Endothelial cell of umbilical vein (primary cell): ENCODE data around the gene ROBO2. TPM values are rescaled to one million over a fixed set of nuclear protein-coding genes. Genes with fewer than 3 reads are reported as not detected.

Experiments used
- BruUV-seq: library from RNA; stranded (reverse); fragments of 400-500 nt; replicated peaks from 2 replicates; lab custom pipeline; 2021; lab: Mats Ljungman, UMichigan
- CTCF ChIA-PET: fragments of 300-600, 350-600 bp; sonication (Branson Sonifier 250); formaldehyde crosslinking; loops from one replicate; lab custom pipeline; 2021; ENCODE audit warnings: antibody characterized with exemption, inconsistent platforms; lab: Charles Lee
- POLR2A ChIA-PET: fragments of 300-600, 350-600 bp; sonication (Branson Sonifier 250); formaldehyde crosslinking; loops from one replicate; lab custom pipeline; 2021; ENCODE audit warnings: antibody characterized with exemption, inconsistent platforms; lab: Charles Lee
- DNase-seq: peaks from one replicate; pipeline ENCODE4 v3.0.0-alpha.2; 2011; ENCODE audit warnings: low read depth, low spot score
- FAIRE-seq: peaks from 2 replicates; lab custom pipeline; 2011; peaks lifted over from hg19 to GRCh38; lab: Jason Lieb, UNC
- H2AFZ ChIP-seq: 2 replicates; pipeline ENCODE4 v1.6.0; 2012; ENCODE audit warnings: low read depth, low read length, control low read depth, inconsistent platforms
- H3K27ac ChIP-seq: 2 replicates; pipeline ENCODE4 v1.5.1; 2011; ENCODE audit warnings: low read depth, mild to moderate bottlenecking, control low read depth, low read length, moderate library complexity; ENCODE audit not compliant: insufficient read depth
- H3K27me3 ChIP-seq, 2 experiments: 2 replicates each; pipeline versions ENCODE4 v1.6.0 to v1.6.1; 2011; ENCODE audit warnings: low read length in 2 of 2, mixed read lengths in 1 of 2; ENCODE audit not compliant: control insufficient read depth in 2 of 2, insufficient read depth in 2 of 2
- H3K36me3 ChIP-seq, 2 experiments: 2 replicates in 1 of 2; 3 replicates in 1 of 2; pipeline ENCODE4 v1.5.1; 2011; ENCODE audit warnings: low read length in 2 of 2, mild to moderate bottlenecking in 1 of 2, moderate library complexity in 1 of 2; ENCODE audit not compliant: control insufficient read depth in 2 of 2, insufficient read depth in 2 of 2; ENCODE audit errors: extremely low read depth in 1 of 2
- H3K4me1 ChIP-seq: 3 replicates; pipeline ENCODE4 v1.5.1; 2011; ENCODE audit warnings: mild to moderate bottlenecking, low read length; ENCODE audit not compliant: control insufficient read depth, insufficient read depth; ENCODE audit errors: extremely low read depth
- H3K4me2 ChIP-seq: 2 replicates; pipeline ENCODE4 v1.6.1; 2011; ENCODE audit warnings: low read length, control low read depth, mixed read lengths; ENCODE audit not compliant: insufficient read depth
- H3K4me3 ChIP-seq, 3 experiments: fragments of 200-600 bp in 1 of 3; sonication (generic), shearing (Covaris generic) in 1 of 3; replicated peaks in 1 of 3; 2 replicates each; pipeline ENCODE4 v1.5.1; 2011 to 2016; ENCODE audit warnings: control low read depth in 3 of 3, low read length in 3 of 3, mild to moderate bottlenecking in 2 of 3, inconsistent platforms in 1 of 3, low read depth in 1 of 3, moderate library complexity in 1 of 3; ENCODE audit not compliant: insufficient read depth in 1 of 3
- H3K79me2 ChIP-seq: 2 replicates; pipeline ENCODE4 v1.6.0; 2012; ENCODE audit warnings: low read length, inconsistent platforms; ENCODE audit not compliant: control insufficient read depth, insufficient read depth
- H3K9ac ChIP-seq: replicated peaks from 2 replicates; pipeline ENCODE3; 2011; ENCODE audit warnings: low read length, control low read depth; ENCODE audit not compliant: insufficient read depth; ENCODE audit errors: extremely low read depth
- H3K9me1 ChIP-seq: replicated peaks from 3 replicates; pipeline ENCODE4 v1.6.0; 2011; ENCODE audit warnings: mild to moderate bottlenecking, low read length; ENCODE audit not compliant: control insufficient read depth, insufficient read depth; ENCODE audit errors: extremely low read depth
- H3K9me3 ChIP-seq: replicated peaks from 2 replicates; pipeline ENCODE4 v1.5.1; 2012; ENCODE audit warnings: low read length, inconsistent platforms; ENCODE audit not compliant: control insufficient read depth, insufficient read depth
- H4K20me1 ChIP-seq: replicated peaks from 2 replicates; pipeline ENCODE3; 2011; ENCODE audit warnings: mild to moderate bottlenecking, low read length; ENCODE audit not compliant: control insufficient read depth, insufficient read depth; ENCODE audit errors: extremely low read depth
- CTCF ChIP-seq, 2 donors: IDR thresholded peaks; 1 replicate in 1 of 2; 2 replicates in 1 of 2; pipeline ENCODE4 v1.5.1; 2011; ENCODE audit warnings: low read length in 2 of 2, mild to moderate bottlenecking in 2 of 2, moderate library complexity in 2 of 2, control low read depth in 1 of 2, inconsistent platforms in 1 of 2, low read depth in 1 of 2; ENCODE audit not compliant: insufficient read depth in 1 of 2; ENCODE audit errors: extremely low read depth in 1 of 2
- EZH2 ChIP-seq: IDR thresholded peaks from 2 replicates; pipeline ENCODE4 v1.6.1; 2012; ENCODE audit warnings: borderline replicate concordance, low read depth, mild to moderate bottlenecking, moderate library complexity, low read length, inconsistent platforms; ENCODE audit not compliant: severe bottlenecking
- FOS ChIP-seq: IDR thresholded peaks from 2 replicates; pipeline ENCODE4 v1.6.1; 2011; ENCODE audit warnings: mild to moderate bottlenecking, low read length, moderate library complexity, borderline replicate concordance; ENCODE audit not compliant: insufficient read depth
- GATA2 ChIP-seq: IDR thresholded peaks from 2 replicates; pipeline ENCODE4 v1.7.0; 2011; ENCODE audit warnings: low read depth, mild to moderate bottlenecking, moderate library complexity, mixed read lengths, low read length; ENCODE audit not compliant: insufficient read length, insufficient read depth
- JUN ChIP-seq: IDR thresholded peaks from 2 replicates; pipeline ENCODE4 v1.6.1; 2011; ENCODE audit warnings: borderline replicate concordance, low read depth; ENCODE audit not compliant: insufficient read length, insufficient read depth
- MYC ChIP-seq: IDR thresholded peaks from one replicate; pipeline ENCODE4 v1.6.1; 2011; ENCODE audit warnings: mild to moderate bottlenecking, low read depth, low read length
- POLR2A ChIP-seq: IDR thresholded peaks from 2 replicates; pipeline ENCODE4 v1.6.1; 2012; ENCODE audit warnings: low read depth, mild to moderate bottlenecking, control low read depth, low read length
- POLR2AphosphoS5 ChIP-seq: IDR thresholded peaks from 2 replicates; pipeline ENCODE4 v1.6.1; 2012; ENCODE audit warnings: low read depth, mild to moderate bottlenecking, control low read depth, low read length, moderate library complexity; ENCODE audit not compliant: insufficient read depth
- dilution Hi-C: fragments of 300-500 bp; cut with MboI; formaldehyde crosslinking; loops from one replicate; pipeline ENCODE4 v1.15.0; 2019; ENCODE audit warnings: low sequenced_read_pairs; ENCODE audit not compliant: extremely low pct_ligation_motif_present
- intact Hi-C: fragments of 100-400 bp; cut with micrococcal nuclease; formaldehyde crosslinking; loops from one replicate; pipeline ENCODE4 v1.10.0; 2022
- polyA plus RNA-seq, 4 experiments: library from polyadenylated mRNA; depleted of rRNA in 3 of 4; stranded (reverse) in 3 of 4; unstranded in 1 of 4; fragments of >200 nt; gene quantifications; 2 replicates each; pipeline versions ENCODE4 v1.2.1 to v1.2.3, GENCODE V29; 2011 to 2012; ENCODE audit warnings: missing spikeins in 1 of 4
- total RNA-seq: library from RNA; stranded (reverse); gene quantifications from 2 replicates; pipeline ENCODE4 v1.2.3, GENCODE V29; 2021
- TF ChIP-seq, protein P1 (sequence below): IDR thresholded peaks from 2 replicates; pipeline ENCODE4 v1.6.1; 2011; ENCODE audit not compliant: insufficient read depth, insufficient read length

The ROBO2 gene
- total and polyA plus RNA-seq, 2 donors (not counting 3 experiments of a cell fraction or from before 2014, with no cell fraction given) = not detected

DNA sequence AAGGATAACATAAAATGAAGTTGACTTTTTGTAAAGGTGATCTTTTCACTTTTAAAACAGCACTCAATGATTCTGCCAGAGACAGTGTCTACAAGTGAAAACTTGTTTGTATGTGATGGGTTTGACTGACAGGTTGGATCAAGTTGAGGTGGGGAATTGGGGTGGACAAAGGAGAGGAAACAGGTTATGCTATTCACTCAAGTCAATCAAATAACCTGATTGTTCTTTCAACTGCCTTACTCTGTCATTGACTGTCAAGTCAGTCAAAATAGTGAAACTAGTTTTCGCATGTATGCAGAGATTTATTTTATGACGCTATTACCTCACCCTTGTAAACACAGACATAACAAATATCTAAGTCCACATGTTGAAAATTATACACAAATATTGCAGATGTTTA lies 187.7 kb downstream of the ROBO2 start:
- no peaks in the 10 kb centered on the region for H3K27me3 ChIP-seq
- no TSS peak for BruUV-seq
- no peaks in the 10 kb centered on the region for H3K9me1 ChIP-seq
- no peak overlapping the region for H3K9ac ChIP-seq
- no peaks in the 10 kb centered on the region for H3K9me3 ChIP-seq
- H3K79me2 ChIP-seq = no peaks in the 10 kb centered on the region
- H3K27ac ChIP-seq = no peak overlapping the region
- ChIA-PET CTCF (no interaction called here), POLR2A (no interaction called here)
- H3K4me1 ChIP-seq = no peaks in the 10 kb centered on the region
- no peak overlapping the region for H3K4me2 ChIP-seq
- no peaks in the 10 kb centered on the region for H3K36me3 ChIP-seq
- no peak overlapping the region for H3K4me3 ChIP-seq
- intact Hi-C loops (no loop called here), dilution Hi-C loops (no loop called here)
- H4K20me1 ChIP-seq = no peaks in the 10 kb centered on the region
- FAIRE-seq = no peak
- H2AFZ ChIP-seq = no peak overlapping the region
- DNase-seq = no peak
- no peak for TF ChIP-seq MYC
- no peak for TF ChIP-seq POLR2A
- no peak for TF ChIP-seq GATA2
- no peak for TF ChIP-seq POLR2AphosphoS5
- no peak for TF ChIP-seq CTCF (IDR thresholded peaks at IDR 0.05; ENCODE audit: extremely low read depth in 1 of 2, insufficient read depth in 1 of 2, low read depth in 1 of 2, low read length in 2 of 2)
- TF ChIP-seq FOS = no peak
- no peak for TF ChIP-seq JUN
- TF ChIP-seq EZH2 = no peak
- TF ChIP-seq, protein P1, sequence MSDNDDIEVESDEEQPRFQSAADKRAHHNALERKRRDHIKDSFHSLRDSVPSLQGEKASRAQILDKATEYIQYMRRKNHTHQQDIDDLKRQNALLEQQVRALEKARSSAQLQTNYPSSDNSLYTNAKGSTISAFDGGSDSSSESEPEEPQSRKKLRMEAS = no peak
